H7 (cell line): ENCODE data around the gene ZC3H14. TPM values are rescaled to one million over a fixed set of nuclear protein-coding genes. Genes with fewer than 3 reads are reported as not detected.

ENCODE experiments used
- DNase-seq: peaks from one replicate; pipeline ENCODE4 v3.0.0; 2012
- H3K27me3 ChIP-seq: 2 replicates; pipeline ENCODE4 v1.6.0; 2011; ENCODE audit warnings: mild to moderate bottlenecking, low read length; ENCODE audit not compliant: control insufficient read depth, insufficient read depth
- H3K36me3 ChIP-seq: replicated peaks from 2 replicates; pipeline ENCODE4 v1.5.1; 2011; ENCODE audit warnings: low read length; ENCODE audit not compliant: control insufficient read depth, insufficient read depth
- H3K4me3 ChIP-seq: 2 replicates; pipeline ENCODE4 v1.5.1; 2011; ENCODE audit warnings: low read depth, mild to moderate bottlenecking, control low read depth, low read length, moderate library complexity; ENCODE audit not compliant: insufficient read depth
- total RNA-seq: library from RNA; depleted of rRNA; stranded (reverse); fragments of >200 nt; shearing (Covaris generic); gene quantifications from 2 replicates; pipeline ENCODE4 v1.2.3, GENCODE V29; 2014

The ZC3H14 gene
- total RNA-seq, 1 experiment from 2014 or later = 65.6 TPM

GRCh38 chr14:88563845-88564244, 1.0 kb downstream of the ZC3H14 start:
- Histone ChIP-seq H3K27me3 (no peaks in the 10 kb centered on the region), H3K4me3 (peak overlapping the region; percentile 99), H3K36me3 (peaks cover 10% of the 10 kb centered on the region)
- no peak for DNase-seq

GRCh38 chr14:88565427-88565826, 2.6 kb downstream of the ZC3H14 start:
- Histone ChIP-seq H3K4me3 (no peak overlapping the region), H3K36me3 (peaks cover 15% of the 10 kb centered on the region), H3K27me3 (no peaks in the 10 kb centered on the region)
- DNase-seq = no peak

- no peak overlapping the region for H3K4me3 ChIP-seq
- H3K27me3 ChIP-seq = no peaks in the 10 kb centered on the region
- no peak for DNase-seq
- peaks cover 25% of the 10 kb centered on the region for H3K36me3 ChIP-seq
Observed at GRCh38 chr14:88568196-88568595, 5.4 kb downstream of the ZC3H14 start.

GRCh38 chr14:88572117-88572516, 9.3 kb downstream of the ZC3H14 start:
- H3K36me3 ChIP-seq = peaks cover 31% of the 10 kb centered on the region
- no peaks in the 10 kb centered on the region for H3K27me3 ChIP-seq
- no peak overlapping the region for H3K4me3 ChIP-seq
- DNase-seq = no peak

- Histone ChIP-seq H3K36me3 (peaks cover 35% of the 10 kb centered on the region), H3K4me3 (no peak overlapping the region), H3K27me3 (no peaks in the 10 kb centered on the region)
- DNase-seq = no peak
Observed at GRCh38 chr14:88576222-88576621, 13.4 kb downstream of the ZC3H14 start.

GRCh38 chr14:88584451-88584850, 21.6 kb downstream of the ZC3H14 start:
- no peak for DNase-seq
- peaks cover 9% of the 10 kb centered on the region for H3K36me3 ChIP-seq
- no peak overlapping the region for H3K4me3 ChIP-seq
- no peaks in the 10 kb centered on the region for H3K27me3 ChIP-seq

- DNase-seq = no peak
- Histone ChIP-seq H3K4me3 (no peak overlapping the region), H3K36me3 (peaks cover 9% of the 10 kb centered on the region), H3K27me3 (no peaks in the 10 kb centered on the region)
Observed at GRCh38 chr14:88588081-88588480, 25.2 kb downstream of the ZC3H14 start.

- no peak for DNase-seq
- Histone ChIP-seq H3K36me3 (peaks cover 9% of the 10 kb centered on the region), H3K27me3 (no peaks in the 10 kb centered on the region), H3K4me3 (no peak overlapping the region)
Observed at GRCh38 chr14:88590173-88590572, 27.3 kb downstream of the ZC3H14 start.

GRCh38 chr14:88592031-88592430, 29.2 kb downstream of the ZC3H14 start:
- Histone ChIP-seq H3K36me3 (peaks cover 12% of the 10 kb centered on the region), H3K4me3 (no peak overlapping the region)

GRCh38 chr14:88597038-88597437, 34.2 kb downstream of the ZC3H14 start:
- H3K4me3 ChIP-seq = no peak overlapping the region
- no peak for DNase-seq
- peaks cover 25% of the 10 kb centered on the region for H3K36me3 ChIP-seq

More at GRCh38 chr14:88592031-88592430, 29.2 kb downstream of the ZC3H14 start:
- no peaks in the 10 kb centered on the region for H3K27me3 ChIP-seq
- no peak for DNase-seq

GRCh38 chr14:88597601-88598000, 34.8 kb downstream of the ZC3H14 start:
- no peak for DNase-seq
- peaks cover 25% of the 10 kb centered on the region for H3K36me3 ChIP-seq
- H3K27me3 ChIP-seq = no peaks in the 10 kb centered on the region
- H3K4me3 ChIP-seq = no peak overlapping the region

More at GRCh38 chr14:88597038-88597437, 34.2 kb downstream of the ZC3H14 start:
- H3K27me3 ChIP-seq = no peaks in the 10 kb centered on the region

- peaks cover 30% of the 10 kb centered on the region for H3K36me3 ChIP-seq
- no peak overlapping the region for H3K4me3 ChIP-seq
- no peak for DNase-seq
- no peaks in the 10 kb centered on the region for H3K27me3 ChIP-seq
Observed at GRCh38 chr14:88598097-88598675, 35.3 kb downstream of the ZC3H14 start.

GRCh38 chr14:88599326-88599725, 36.5 kb downstream of the ZC3H14 start:
- Histone ChIP-seq H3K27me3 (no peaks in the 10 kb centered on the region), H3K36me3 (peaks cover 30% of the 10 kb centered on the region), H3K4me3 (no peak overlapping the region)
- no peak for DNase-seq

- no peaks in the 10 kb centered on the region for H3K27me3 ChIP-seq
- H3K4me3 ChIP-seq = no peak overlapping the region
- DNase-seq = no peak
- H3K36me3 ChIP-seq = peaks cover 30% of the 10 kb centered on the region
Observed at GRCh38 chr14:88599761-88600439, 37.1 kb downstream of the ZC3H14 start.

- H3K4me3 ChIP-seq = no peak overlapping the region
- no peaks in the 10 kb centered on the region for H3K27me3 ChIP-seq
- peaks cover 26% of the 10 kb centered on the region for H3K36me3 ChIP-seq
- no peak for DNase-seq
Observed at GRCh38 chr14:88604212-88604611, 41.4 kb downstream of the ZC3H14 start.
